Activated naive CD4-positive, alpha-beta T cell treated with Interleukin-2 at 50 U/mL for 16 hours (primary cell): ENCODE measurements around the gene CASK.
"Not testable (repeated sequence)": the region's sequence is repeated elsewhere in the genome, so short reads cannot be mapped to it uniquely, and the experiment has no call there.

Source experiments
- DNase-seq: peaks from one replicate; pipeline ENCODE4 v3.0.0-alpha.2; 2020

CASK gene

DNA sequence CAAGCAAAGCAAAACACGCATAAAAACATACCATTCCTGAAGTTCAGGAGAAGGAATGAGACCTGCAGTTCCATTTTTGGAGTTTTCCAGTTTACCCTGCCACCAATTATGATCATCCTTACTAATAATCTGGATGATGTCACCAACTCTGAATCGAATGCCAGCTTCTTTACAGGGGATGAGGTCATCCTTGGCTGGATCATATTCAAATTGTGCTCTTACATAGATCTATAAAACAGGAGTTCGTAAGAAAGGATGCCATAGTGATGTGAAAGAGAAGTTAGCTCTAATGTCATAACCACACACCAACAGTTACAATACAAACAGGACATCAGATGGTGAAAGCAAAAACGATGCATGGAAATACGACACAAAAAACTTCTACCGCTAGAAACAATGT lies 369.7 kb downstream of the CASK start:
- DNase-seq = no peak

DNA sequence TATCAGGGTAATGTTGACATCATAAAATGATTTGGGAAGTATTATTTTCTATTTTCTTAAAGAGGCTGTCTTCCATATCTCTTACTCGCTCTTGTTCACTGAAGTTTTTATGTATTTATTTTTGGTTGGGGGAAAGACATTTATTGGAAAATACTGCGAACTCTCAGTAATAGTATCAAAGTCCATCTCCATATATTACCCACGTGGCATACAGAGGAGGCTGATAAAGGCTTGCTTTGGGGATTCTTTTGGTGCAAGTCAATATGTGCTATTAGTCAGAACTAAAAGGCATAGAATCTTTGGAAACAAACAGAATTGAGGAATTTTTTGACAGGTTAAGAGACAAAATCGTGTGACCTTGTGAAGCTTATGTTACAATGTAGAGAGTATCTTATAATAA lies 374.9 kb downstream of the CASK start:
- DNase-seq = no peak

DNA sequence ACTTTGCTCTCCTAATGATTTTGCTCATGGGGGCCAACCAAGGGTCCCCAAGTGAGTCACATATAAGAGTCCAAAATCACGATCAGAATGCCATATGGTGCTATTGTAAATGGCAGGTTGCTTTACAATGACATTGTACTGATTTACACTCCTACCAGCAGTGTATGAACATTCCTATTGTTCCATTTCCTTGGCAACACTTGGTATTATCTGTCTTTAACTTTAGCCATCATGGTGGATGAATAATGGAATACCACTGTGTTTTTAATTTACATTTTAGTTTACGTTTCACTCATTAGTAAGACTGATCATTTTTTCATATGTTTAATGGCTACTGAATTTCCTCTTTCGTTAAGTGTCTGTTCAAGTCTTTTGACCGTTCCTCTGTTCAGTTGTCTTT lies 379.7 kb downstream of the CASK start:
- no peak for DNase-seq

DNA sequence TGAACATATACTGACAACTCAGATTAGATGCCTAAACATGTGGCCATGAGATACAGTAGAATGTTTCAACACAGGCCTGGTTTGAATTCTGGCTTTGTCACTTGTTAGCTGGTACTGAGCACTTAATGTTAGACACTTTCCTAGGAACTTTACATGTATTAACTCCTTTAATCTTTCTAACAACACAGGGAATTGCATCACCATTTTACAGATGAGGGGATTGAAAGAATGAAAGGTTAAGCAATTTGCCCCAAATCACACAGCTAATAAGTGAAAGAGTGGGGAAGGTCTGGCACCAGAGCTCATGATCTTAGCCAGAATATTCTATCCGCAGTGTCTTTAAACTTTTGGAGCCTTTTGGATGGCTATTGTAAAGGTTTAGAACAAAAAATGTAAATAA lies 380.3 kb downstream of the CASK start:
- DNase-seq = no peak

DNA sequence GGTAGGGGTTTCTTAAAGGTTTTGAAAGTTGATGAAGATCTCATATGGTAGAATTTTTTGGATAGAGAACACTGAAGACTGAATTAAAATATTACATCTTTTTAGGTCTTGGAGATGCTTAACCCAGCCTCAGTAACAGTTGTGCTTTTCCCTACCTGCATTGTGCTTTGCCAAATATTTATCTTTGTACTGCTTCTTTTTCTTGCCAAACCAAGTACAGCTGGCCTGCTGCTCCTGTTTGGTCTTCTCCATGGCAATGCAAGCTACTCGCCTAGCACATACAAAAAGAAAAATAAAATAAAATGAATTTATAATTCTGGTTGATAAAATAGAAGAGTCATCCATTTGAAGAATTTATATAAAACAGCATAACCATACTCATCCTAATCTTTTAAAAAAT lies 380.8 kb downstream of the CASK start:
- no peak for DNase-seq

DNA sequence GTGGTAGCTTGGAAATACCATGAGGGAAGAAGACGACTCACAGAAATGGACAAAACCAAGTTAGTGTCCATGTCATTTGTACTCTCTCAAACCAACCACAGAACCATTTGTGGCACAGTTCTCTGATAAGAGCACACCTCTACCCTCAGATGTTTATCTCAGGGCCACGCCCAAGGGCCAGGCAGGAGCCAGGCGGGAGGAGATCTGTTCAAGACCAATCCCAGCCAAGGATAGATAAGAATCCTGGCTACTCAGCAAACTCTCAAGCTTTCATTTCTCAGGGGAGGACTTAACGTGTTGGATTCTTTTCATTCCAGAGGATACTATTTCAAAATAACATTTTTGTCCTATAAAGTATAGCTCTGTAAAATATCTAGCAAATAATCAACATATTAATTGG lies 381.2 kb downstream of the CASK start:
- no peak for DNase-seq

DNA sequence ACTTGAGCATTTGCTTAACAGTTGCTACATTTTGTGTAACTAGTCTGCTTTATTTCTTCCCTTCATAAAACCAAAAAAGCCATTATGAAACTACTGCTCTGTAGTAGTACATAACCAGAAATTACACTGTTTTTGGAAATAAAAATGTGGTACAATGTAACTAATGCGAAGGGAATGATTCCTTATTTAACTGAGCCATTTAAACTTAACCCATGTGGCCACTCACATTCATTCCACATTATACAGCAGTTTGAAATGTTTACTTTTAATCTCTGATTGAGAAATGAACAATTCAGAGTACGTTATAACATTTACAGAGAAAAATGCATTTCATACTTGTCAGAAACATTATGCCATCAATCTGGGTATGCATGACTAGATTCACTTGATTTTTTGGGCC lies 382.0 kb downstream of the CASK start:
- no peak for DNase-seq

DNA sequence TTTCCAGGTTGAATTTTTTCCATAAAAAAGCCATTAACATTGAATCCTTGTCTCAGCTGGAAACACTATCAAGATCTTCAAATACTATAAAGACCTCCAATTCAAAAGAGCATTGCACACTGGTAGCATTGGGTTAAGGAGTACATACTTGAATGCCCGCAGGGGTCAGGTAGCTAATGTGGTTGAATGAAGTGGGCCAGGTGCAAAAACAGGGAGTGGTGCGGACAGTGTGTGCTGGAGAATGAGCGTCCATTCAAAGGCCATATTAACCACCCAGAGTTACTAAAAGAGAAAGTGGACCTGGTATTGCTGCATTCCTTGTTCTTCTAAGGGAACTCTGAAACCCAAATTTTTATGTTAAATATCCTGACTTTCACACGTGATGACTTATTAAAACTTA lies 384.6 kb downstream of the CASK start:
- DNase-seq = no peak

DNA sequence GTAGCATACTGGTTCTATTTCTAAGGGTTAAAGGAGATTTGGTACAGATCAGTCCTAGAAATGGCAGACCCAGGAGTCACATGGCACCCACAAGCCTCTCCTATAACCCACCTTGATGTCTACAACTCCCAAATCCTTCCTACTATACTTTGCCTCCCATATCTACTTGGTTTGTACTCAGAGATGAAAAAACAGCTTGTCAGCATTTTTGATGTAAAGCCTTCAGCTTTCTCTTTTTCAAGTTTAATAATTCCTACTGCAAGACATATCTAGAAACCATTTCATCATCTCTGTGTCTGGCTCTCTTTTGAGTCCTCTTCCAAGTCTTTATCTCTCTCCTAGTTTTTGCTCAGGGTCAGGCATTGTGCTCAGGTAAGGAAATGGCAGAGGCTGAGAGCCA lies 393.3 kb downstream of the CASK start:
- DNase-seq = no peak

DNA sequence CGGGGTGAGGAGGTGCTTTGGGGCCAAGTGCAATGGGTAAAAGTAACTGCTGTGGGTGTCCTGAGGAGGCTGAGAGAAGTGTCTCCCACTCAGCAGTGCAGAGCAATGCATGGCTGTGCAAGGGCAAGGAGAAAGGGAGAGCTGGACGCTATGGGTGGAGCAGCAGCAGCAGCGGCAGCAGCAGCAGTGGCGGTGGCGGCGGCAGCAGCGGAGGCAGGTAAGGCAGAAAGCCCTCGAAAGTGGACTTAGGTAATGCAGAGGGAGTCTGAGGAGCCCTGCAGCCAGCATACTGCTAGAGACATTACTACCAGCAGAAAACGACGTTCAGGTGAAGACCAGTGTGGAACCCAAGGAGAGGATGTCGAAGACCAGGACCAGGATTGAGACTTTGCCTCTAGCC lies 394.1 kb downstream of the CASK start:
- DNase-seq = no peak

DNA sequence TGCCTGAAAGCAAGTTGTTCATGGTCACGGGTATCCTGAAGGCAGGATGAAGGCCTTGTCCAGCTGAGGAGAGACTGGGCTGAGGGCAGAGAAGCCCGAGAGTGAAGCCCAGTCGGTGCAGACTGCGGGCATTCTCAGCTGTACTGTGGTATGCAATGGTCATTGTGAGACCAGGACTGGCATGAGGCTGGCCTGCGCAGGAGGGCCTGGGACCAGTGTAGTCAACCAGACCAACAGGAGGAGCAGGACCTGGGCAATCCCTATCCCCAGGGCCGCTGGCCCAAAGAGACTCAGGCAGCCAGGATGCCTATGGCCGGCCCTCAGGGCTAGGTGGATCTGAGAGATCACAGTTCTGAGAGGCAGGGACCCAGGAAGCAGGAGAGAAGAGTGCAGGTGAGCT lies 394.6 kb downstream of the CASK start:
- DNase-seq = no peak

DNA sequence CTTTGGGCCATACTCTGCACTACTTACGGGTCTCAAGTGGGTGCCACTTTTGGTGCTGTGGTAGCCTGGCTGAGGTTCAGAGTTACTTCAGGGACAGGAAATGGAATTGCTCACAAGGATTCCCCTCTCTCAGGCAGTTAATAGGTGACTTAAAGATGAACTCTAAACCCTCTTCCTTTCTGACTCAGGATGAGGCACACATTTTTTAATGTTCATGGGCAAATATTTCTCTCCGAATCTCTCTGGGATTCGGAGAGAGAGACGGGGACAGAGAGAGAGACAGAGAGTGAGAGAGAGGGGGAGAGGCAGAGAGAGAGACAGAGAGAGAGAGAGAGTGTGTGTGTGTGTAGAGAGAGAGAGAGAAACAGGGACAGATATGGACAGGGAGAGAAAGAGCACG lies 396.4 kb downstream of the CASK start:
- DNase-seq = no peak

DNA sequence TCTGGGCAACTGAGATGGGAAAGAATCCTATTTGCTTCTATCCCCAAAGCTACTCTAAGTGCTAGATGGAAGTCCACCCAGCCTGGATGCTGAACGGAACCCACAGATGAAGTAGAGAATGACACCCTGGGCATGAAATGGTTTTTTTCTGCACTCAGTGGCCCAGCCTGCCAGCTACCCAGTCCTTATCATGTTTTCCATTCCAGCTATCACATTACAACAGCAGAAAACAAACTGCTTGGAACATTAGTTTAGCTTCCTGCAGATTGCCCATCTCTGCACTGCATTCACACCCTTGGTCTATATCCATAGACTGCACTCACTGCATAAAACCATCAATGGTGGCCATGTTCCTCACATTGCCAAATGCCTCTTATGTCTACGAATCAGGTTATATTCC lies 397.1 kb downstream of the CASK start:
- no peak for DNase-seq

DNA sequence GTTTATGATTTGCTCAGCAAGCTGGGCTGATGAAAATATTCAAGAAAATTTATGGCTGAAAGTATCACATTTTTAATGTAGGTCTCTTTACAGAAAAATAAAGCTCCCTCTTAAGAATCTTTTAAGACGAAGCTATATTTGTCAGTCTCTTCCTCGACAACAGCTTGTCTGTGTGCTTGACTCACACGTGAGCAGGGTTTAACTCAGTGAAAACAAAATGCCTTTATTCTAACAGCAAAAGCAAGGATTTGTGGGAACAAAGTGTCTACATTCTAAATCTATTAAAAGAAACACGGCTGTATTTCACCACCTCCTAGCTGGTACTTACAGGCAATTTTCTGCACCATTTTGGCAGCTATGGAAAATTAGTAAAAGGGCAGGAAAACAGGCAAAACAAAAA lies 400.7 kb downstream of the CASK start:
- DNase-seq = no peak

DNA sequence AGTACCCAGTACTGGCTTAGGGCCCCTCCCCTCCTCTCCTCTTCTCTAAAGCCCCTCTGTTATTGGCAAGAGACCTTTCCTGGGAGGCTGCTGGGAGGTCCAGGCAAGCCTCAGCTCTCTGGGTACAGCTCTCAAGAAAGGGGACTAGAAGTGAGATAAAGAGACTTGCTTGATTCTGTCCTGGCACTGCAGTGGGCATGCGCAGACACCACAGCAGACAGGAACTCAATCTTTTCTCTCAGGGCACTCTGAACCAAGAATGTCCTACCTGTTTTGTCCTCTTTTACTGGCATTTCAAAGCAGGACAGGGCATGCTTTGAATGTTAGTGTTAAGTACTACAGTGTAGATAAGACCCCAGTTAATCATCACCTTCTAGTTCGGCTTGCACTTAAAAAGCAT lies 401.3 kb downstream of the CASK start:
- DNase-seq = no peak

DNA sequence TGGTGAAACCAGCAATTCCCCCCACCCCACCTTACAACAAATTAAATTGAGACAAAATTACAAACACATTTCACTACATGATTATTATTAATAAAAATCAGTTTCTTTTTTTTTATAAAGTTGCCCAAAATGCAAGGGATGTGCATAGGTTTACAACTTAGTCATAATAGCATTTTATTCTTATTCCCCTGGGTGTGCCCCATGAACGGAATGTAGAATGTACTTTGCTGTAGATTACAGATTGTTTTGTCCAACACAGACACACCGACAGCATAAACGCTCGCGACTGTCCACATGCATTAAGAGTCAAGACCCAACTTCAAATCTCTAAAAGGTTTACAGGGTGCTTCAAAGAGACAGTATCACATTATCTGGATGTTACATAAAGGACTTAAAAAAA lies 403.9 kb downstream of the CASK start:
- DNase-seq = no peak

DNA sequence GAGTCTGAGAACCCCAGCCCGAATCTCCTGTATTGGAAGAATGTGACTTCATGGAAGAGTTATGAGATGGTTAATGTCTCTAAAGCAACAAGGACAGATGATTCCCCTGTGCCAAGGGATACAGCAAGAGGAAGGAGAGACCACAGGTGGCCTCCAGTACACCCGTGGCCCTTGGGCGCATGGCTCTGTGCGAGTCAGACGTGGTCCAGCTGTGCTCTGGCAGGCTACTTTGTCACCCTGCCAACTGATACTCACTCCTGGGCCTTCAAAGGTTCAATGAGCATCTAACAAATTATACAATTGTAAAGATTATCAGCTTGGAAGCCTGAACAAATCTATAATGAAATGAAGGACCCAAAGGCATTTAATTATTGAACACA lies 404.5 kb downstream of the CASK start:
- DNase-seq = no peak

DNA sequence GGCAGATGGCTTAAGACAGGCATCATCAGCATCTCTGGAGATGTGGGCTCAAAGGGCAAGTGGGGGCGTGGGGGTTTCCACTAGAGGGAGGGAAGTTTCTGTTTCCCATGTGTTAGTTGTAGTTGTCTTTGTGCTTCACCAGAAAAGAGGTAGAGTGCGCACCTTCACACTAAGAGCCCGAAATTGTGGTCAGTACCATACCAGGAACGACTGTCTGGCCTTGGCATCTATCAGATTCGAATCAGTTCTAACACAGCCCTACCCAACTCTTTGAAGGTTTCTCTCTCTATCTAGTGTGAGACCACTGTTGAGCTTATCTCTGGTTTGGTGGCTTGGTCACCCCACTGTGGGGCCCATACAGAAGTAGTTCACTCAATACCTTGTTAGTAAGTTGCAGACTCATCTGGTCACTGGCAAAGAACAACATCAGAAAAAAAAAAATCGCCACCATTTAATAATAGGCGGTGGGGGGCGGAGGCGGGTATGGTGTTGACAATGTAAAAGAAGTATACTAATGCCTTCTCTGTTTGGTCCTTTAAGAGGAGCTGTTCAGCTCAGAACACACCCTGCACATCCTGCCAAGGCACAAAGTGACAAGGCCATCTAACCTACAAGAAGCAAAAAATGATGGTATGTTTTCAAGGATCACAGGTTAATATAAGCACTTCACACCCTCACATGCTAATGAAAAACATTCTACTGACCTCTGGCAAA lies 405.1 kb downstream of the CASK start:
- DNase-seq = peak; percentile 61

DNA sequence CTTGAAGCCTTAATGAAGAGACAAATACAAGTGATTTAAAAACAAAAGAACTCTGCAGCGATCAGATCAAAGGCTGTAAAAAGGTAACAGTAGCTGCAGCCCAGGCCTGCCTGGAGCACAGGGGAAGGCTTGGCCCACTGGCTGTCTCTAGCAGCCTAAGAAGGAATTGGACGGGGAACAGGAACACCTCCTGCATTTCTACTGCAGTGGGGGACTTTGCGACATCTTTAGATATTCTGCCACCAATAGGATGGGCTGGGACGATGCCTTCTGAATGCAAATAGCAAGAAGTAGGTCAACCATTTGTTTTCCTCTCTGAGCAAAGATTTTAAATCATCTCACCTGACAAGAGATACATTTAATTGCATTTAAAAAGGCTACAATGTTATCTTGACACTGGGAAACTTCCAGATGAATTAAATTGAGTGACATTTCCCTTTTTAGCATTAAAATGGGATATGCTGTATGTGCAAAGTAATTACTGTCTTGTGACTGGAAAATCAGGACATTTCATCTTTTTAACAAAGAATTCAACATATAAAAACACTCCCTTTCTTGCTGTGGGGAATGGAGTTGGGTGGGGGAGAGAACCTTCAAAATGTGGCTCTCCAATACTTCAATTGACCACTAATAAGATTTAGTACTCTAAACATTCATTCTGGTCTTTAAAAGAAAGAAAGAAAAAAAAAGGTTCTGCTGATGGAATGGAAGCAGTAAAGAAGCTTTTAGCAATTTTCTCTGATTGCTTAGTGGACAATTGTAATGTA lies 406.2 kb downstream of the CASK start:
- DNase-seq = no peak

DNA sequence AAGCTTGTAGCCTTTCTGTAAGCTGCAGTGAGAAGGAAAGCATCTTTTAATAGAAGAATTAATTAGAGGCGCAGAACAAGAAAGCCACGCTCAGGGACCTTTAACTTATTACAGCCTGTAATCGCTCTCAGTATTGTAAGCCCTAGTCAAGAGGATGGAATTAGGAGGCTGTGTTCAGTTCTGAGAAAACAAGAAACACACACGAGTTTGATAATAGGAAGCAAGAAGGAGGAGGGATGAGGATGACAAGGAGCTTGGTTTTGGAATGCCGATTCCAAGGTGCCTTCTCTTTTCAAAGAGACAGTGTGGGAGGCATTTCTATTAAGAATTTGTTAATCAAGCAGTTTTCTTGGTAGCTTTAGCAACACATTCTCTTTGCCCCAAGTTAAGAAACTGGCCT lies 406.9 kb downstream of the CASK start:
- DNase-seq = no peak

DNA sequence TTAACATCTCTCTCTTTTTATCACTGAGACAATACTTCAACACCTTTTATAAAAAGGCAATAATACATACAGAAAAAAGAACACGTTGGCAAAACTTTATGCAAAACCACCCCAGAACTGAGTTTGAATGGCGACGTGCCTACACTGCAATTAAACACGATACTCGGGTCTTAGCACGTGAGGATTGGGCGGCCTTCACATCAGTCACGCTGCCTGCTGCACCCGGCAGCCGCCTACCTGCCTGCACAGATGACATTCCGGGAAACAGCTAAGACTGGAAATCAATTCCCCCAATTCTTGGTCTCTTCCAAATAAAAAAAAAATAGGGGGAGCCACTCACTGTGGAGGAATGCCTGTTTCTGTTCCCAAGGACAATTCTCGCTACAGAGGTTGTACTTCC lies 408.0 kb downstream of the CASK start:
- DNase-seq = no peak

DNA sequence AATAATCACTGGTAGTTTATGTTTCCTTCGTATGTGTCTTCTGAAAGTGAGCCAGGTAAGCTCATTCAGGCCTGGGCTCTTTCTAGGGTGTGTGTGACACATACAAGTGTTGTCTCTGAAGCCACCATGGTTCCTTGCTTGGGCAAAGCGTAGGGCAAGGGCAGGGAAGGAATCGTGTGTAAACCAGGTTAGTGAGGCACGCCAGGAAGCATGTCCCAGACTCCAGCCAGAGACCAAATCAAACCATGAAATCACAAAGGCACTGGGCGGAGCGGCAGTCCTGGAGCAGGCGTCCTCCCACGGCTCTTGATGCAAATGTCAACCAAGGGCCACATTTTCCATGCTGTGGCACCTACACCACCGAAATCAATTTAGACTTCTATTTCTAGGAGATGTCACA lies 409.2 kb downstream of the CASK start:
- no peak for DNase-seq

DNA sequence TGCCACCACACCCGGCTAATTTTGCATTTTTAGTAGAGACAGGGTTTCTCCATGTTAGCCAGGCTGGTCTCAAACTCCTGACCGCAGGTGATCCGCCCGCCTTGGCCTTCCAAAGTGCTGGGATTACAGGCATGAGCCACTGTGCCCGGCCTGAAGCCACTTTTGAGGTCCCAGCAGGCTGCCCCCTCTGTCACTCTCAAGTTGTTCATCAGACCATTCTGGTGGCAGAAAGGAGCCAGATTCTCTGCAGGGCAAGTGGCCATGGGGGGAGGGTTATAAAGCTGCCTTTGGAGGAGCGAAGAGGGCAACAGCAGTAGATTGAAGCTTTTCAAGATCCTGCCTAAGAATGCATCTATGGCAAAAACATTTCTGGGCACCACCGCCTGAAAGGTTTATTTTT lies 410.5 kb downstream of the CASK start:
- not testable (repeated sequence) for DNase-seq

DNA sequence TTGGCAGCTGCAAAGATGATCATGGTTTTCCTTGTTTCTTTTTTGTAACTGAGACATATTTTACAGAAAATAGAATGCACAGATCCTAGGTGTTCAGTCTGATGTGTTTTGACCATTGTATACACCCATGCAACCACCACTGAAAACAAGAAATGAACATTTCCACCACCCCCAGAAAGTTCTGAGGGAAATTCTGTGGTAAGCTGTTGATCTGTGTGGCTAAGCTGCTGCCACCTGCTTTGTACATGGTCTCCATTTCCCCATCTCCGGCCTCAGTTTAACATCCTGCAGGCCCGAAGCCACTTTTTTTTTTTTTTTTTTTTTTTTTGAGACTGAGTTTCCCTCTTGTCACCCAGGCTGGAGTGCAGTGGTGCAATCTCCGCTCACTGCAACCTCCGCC lies 411.0 kb downstream of the CASK start:
- no peak for DNase-seq

DNA sequence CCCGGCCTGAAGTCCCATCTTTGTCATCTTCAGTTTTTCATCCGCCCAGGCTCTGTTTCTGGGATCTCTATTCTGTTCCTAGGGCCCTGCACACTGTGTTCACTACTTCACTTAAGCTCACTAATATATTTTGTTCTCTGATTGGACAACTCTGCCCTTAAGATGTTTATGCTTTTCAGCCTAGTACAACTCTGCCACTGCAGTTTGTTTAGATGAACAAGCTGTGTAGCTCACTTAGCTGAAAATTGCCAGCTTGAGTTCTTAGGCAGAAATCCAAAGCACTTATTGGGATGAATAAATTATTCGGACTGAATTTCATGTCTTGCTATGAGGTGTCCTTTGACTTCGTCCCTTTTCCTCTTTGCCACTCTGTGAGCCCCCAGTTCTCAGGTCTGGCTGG lies 415.4 kb downstream of the CASK start:
- DNase-seq = no peak
